H7 (cell line): ENCODE data around the gene RNF183. TPM values are rescaled to one million over a fixed set of nuclear protein-coding genes. Genes with fewer than 3 reads are reported as not detected.
A peak's percentile ranks its signal among the peaks of the same experiment; 100 is the strongest.

Source experiments
- DNase-seq: peaks from one replicate; pipeline ENCODE4 v3.0.0; 2012
- H3K27me3 ChIP-seq: 2 replicates; pipeline ENCODE4 v1.6.0; 2011; ENCODE audit warnings: mild to moderate bottlenecking, low read length; ENCODE audit not compliant: control insufficient read depth, insufficient read depth
- H3K36me3 ChIP-seq: replicated peaks from 2 replicates; pipeline ENCODE4 v1.5.1; 2011; ENCODE audit warnings: low read length; ENCODE audit not compliant: control insufficient read depth, insufficient read depth
- H3K4me3 ChIP-seq: 2 replicates; pipeline ENCODE4 v1.5.1; 2011; ENCODE audit warnings: low read depth, mild to moderate bottlenecking, control low read depth, low read length, moderate library complexity; ENCODE audit not compliant: insufficient read depth
- total RNA-seq: library from RNA; depleted of rRNA; stranded (reverse); fragments of >200 nt; shearing (Covaris generic); gene quantifications from 2 replicates; pipeline ENCODE4 v1.2.3, GENCODE V29; 2014; rRNA removed

RNF183 gene
- total RNA-seq, result 0.78 TPM in 1 of 2 replicates, not detected in the other

DNA sequence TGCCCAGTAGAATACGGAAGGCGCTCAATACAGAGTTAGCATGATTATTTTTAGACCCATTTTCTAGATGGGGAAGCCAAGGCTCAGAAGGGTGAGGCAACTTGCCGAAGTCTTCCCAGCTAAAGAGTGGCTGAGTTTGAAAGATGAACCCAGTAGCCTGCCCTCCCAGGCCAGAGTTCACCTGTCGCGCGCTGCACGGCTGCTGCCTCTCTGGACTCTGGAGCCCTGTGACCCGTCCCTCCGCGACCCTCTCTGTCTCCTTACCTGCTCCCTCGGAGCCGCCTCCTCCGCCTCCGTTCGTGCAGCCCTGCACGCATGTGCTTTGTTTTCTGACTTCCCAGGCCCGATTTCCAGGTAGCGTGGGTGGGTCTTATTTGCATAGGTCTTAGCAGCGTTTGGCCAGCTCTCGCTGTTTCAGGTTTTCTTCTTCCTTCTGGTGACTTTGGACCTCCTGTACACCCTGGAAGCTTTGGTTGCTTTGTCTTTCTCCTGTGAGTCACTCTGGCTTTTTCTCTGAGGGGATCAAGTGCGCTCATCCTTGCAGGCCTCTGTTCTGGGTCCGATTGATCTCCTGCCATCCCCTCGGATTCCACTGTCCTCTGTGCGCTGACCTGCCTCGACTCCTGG lies at the start of gene RNF183:
Gene RNF183 (minus strand): TSS at position 585 of the 627 bp plus-strand sequence. CDS start 5,192 bp downstream, outside the sequence.
- H3K27me3 ChIP-seq, result no peaks in the 10 kb centered on the region
- DNase-seq, result peak; percentile 36
- H3K36me3 ChIP-seq, result no peaks in the 10 kb centered on the region
- H3K4me3 ChIP-seq, result no peak within 1 kb of the TSS

- Histone ChIP-seq H3K4me3 (no peak overlapping the region), H3K36me3 (no peaks in the 10 kb centered on the region), H3K27me3 (peaks cover 30% of the 10 kb centered on the region)
- no peak for DNase-seq
These were observed 49.2 kb upstream of the RNF183 start for GRCh38 chr9:113352411-113352810.

DNA sequence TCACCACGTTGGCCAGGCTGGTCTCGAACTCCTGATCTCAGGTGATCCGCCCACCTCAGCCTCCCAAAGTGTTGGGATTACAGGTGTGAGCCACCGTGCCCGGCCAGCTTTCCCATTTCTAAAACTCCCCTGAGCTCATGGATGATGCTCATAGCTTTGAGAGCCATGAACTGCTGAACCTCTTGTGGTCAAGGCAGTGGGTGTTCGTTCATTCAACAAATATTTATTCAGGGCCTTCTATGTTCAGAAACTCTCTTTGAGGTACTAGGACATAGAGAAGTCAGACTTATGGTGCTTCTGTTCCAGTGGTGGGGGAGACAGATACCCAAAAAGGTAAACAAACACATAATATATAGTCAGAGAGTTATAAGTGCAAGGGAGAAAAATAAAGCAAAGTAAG lies 48.8 kb upstream of the RNF183 start:
- Histone ChIP-seq H3K4me3 (no peak overlapping the region), H3K36me3 (no peaks in the 10 kb centered on the region), H3K27me3 (peaks cover 34% of the 10 kb centered on the region)
- no peak for DNase-seq

GRCh38 chr9:113350937-113351336 lies 47.8 kb upstream of the RNF183 start:
- no peak for DNase-seq
- H3K27me3 ChIP-seq, result peaks cover 34% of the 10 kb centered on the region
- no peaks in the 10 kb centered on the region for H3K36me3 ChIP-seq
- no peak overlapping the region for H3K4me3 ChIP-seq

- peak overlapping the region; percentile 66; the same call in 1 of the 2 replicates for H3K4me3 ChIP-seq
- H3K36me3 ChIP-seq, result no peaks in the 10 kb centered on the region
- peaks cover 34% of the 10 kb centered on the region for H3K27me3 ChIP-seq
- peak; percentile 48 for DNase-seq
These were observed 47.0 kb upstream of the RNF183 start for GRCh38 chr9:113350107-113350661.

GRCh38 chr9:113349445-113350094 lies 46.4 kb upstream of the RNF183 start, which contains the start of gene BSPRY:
TSS of gene BSPRY (plus strand) at chr9:113349541. CDS start at chr9:113349580, 39 bp downstream.
- Histone ChIP-seq H3K27me3 (peaks cover 36% of the 10 kb centered on the region), H3K4me3 (peak within 1 kb of the TSS; percentile 66), H3K36me3 (no peaks in the 10 kb centered on the region)
- peak; percentile 95 for DNase-seq

- peak overlapping the region; percentile 31; the same call in 1 of the 2 replicates for H3K4me3 ChIP-seq
- no peak for DNase-seq
- H3K27me3 ChIP-seq, result peaks cover 36% of the 10 kb centered on the region
- no peaks in the 10 kb centered on the region for H3K36me3 ChIP-seq
These were observed 45.9 kb upstream of the RNF183 start for GRCh38 chr9:113349066-113349444.

DNA sequence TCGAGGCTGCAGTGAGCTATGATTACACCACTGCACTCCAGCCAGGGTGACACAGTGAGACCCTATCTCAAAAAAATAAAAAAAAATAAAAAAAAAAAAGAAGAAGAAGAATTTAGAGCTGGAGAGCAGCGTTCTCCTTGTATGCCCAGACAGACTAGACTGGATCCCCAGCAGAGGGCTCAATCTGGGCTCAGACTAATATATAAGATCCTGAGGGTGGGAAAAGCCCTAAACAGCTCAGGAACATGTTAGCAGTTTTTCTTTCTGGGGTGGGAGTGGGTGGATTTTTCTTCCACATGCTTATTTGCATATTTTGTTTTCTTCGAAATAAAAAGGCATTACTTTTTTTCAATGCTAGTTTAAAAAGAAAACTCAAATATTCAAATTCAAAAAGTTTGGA lies 45.3 kb upstream of the RNF183 start:
- Histone ChIP-seq H3K36me3 (no peaks in the 10 kb centered on the region), H3K4me3 (no peak overlapping the region), H3K27me3 (peaks cover 36% of the 10 kb centered on the region)
- no peak for DNase-seq

- peaks cover 34% of the 10 kb centered on the region for H3K27me3 ChIP-seq
- DNase-seq, result no peak
These were observed 42.5 kb upstream of the RNF183 start for GRCh38 chr9:113345671-113346070.

GRCh38 chr9:113345190-113345589 lies 42.0 kb upstream of the RNF183 start:
- H3K4me3 ChIP-seq, result no peak overlapping the region
- peaks cover 33% of the 10 kb centered on the region for H3K27me3 ChIP-seq
- DNase-seq, result no peak
- H3K36me3 ChIP-seq, result no peaks in the 10 kb centered on the region

More at GRCh38 chr9:113345671-113346070, 42.5 kb upstream of the RNF183 start:
- Histone ChIP-seq H3K36me3 (no peaks in the 10 kb centered on the region), H3K4me3 (no peak overlapping the region)

DNA sequence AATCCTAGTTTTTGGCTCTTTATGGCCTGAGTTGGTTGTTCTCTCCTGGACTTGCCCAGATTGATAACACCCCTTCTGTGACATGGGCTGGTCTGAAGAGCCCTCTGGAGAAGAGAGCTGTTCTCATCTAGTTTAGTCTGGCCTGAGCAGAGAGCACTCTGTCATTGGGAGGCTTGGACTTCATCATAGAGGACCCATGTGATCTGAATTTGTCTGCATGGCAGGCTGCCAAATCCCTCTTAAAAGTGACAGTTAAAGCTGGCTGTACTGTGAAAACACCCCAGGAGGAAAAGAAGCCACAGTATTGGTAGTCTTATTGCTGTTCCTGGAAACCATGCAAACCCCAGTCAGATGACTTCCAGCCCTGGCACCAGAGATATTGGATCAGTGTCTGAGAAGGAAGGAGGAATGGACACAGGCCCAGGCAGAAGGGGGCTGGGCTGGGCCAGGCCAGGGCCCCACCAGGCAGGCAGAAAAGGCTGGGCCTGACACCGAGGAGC lies 40.6 kb upstream of the RNF183 start:
- DNase-seq, result no peak
- peaks cover 27% of the 10 kb centered on the region for H3K27me3 ChIP-seq
- no peaks in the 10 kb centered on the region for H3K36me3 ChIP-seq
- no peak overlapping the region for H3K4me3 ChIP-seq

- no peak overlapping the region for H3K4me3 ChIP-seq
- DNase-seq, result no peak
- H3K27me3 ChIP-seq, result peaks cover 18% of the 10 kb centered on the region
These were observed 38.7 kb upstream of the RNF183 start for GRCh38 chr9:113341712-113342410.

DNA sequence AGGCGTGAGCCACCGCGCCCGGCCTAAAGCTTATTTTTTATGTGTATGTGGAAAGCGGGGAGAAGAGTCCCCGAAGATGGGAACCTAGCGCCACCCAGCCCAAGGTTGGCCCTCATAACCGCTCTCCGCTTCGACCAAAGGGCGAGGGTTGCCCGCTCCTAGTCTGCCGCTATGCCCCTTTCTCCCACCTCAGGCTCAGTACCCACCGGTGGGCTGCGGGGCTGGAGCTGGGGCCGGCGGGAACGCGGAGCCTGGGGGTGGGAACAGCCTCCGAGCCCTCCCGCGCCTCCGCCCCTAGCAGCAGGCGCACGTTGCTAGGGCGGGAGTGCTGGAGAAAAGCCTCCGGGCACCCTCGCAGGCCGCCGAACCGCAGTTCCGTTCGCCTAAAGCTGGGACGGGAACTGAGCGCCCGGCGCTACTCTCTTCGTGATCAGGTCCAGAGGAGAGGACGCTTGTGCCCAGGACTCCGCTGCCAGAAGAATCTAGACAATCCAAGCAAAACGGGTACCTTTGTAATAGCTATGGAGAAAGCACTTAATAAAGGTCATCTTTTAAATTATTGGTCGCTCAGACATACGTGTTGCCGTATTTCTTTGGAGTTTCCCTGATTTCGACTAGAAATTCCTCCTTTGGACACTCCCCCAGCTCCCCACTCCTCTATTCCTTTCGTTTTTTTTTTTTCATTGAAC lies 37.0 kb upstream of the RNF183 start, which contains the start of gene WDR31:
Gene WDR31 (minus strand): TSS at position 265 of the 689 bp plus-strand sequence. CDS start 8,253 bp downstream, outside the sequence.
- Histone ChIP-seq H3K27me3 (peaks cover 18% of the 10 kb centered on the region), H3K36me3 (no peaks in the 10 kb centered on the region), H3K4me3 (peak within 1 kb of the TSS; percentile 80)
- peak; percentile 97 for DNase-seq

More at GRCh38 chr9:113341712-113342410, 38.7 kb upstream of the RNF183 start:
- no peaks in the 10 kb centered on the region for H3K36me3 ChIP-seq

DNA sequence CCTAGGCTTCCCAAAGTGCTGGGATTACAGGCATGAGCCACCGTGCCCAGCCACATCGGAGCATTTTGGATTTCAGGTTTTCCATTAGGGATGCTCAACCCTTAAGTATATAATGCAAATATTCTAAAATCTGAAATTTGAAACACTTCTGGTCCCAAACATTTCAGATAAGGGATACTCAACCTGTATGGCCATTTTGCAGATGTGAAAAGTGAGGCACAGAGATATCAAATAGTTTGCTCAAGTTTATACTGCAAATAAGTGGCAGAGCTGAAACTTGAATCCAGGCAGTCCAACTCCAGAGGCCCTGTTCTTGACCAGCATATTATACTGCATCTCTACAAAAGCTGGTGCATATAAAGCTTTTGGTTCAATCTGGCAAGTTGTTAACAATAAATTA lies 34.5 kb upstream of the RNF183 start:
- peaks cover 16% of the 10 kb centered on the region for H3K27me3 ChIP-seq
- H3K4me3 ChIP-seq, result no peak overlapping the region
- no peak for DNase-seq
- H3K36me3 ChIP-seq, result no peaks in the 10 kb centered on the region
